ENCODE data around the gene FAM20C. TPM values are rescaled to one million over a fixed set of nuclear protein-coding genes. Genes with fewer than 3 reads are reported as not detected.

FAM20C gene
- total and polyA plus RNA-seq, 2 of the 8 experiments (the other 6 are each of a cell fraction or from before 2014, with no cell fraction given): 9.5 to 34.8 TPM

DNA sequence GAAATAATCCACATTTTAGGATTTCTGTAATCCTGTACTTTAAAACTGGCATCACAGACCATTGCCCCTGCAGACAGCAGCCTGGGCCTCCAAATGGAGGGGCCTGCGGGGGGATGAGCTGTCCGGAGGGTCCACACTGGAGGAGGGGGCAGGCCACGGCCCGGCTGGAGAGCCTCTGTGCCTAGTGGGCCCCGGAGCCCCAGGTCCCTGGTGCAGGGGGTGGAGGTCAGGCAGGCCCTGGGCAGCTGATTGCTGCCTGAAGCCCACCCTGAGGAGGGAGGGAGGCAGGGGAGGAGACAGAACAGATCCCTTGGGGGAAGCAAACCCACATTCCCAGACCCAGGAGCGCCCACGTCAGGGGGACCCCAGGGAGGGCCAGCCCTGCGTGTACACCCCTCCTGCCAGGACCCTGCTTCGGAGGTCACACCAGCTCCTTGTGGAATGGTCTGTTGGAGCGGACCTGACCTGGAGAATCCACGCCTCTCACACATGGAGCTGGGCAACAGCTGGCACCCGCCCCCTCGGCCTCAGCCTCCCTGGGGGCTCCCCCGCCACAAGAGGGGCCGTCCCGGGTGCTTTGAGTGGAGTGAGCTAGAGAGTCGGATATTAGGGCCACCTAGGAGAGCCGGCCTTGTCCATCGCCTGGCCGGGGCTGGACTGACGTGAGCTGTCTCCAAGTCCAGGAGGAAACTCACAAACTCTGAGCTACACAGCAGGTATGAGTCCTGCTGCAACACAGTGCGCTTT lies 12.2 kb upstream of the FAM20C start:
- no peak overlapping the region for H4K5ac ChIP-seq (ENCODE audit: insufficient read length, low read depth, low read length)
- no peak overlapping the region for H2BK15ac ChIP-seq (ENCODE audit: low read length)
- H3K18ac ChIP-seq (ENCODE audit: extremely low read depth, low read length): no peak overlapping the region
- no peak overlapping the region for H2AFZ ChIP-seq (ENCODE audit: low read length)
- H3K4me1 ChIP-seq (replicated peaks in 1 of 4; ENCODE audit: control insufficient read depth in 3 of 4, insufficient read depth in 4 of 4, low read length in 3 of 4): peaks cover 0 to 7% (median under 1%) of the 10 kb centered on the region in 4 experiments; a peak in 3 of 7 replicates
- H2BK12ac ChIP-seq (ENCODE audit: low read depth, low read length): no peak overlapping the region
- peaks cover 0 to 2% of the 10 kb centered on the region in 2 experiments for H4K20me1 ChIP-seq (replicated peaks in 1 of 2; ENCODE audit: control insufficient read depth in 1 of 2, insufficient read depth in 2 of 2, low read length in 2 of 2)
- 91% methylated on average over 19 of the region's 22 CpGs; no CpG with 5 or more reads in 1 of the 2 experiments for WGBS, 2 experiments (ENCODE audit: extremely low coverage in 1 of 2, insufficient coverage in 1 of 2, insufficient read length in 1 of 2, insufficient replicate concordance in 2 of 2, low coverage in 1 of 2, low lambda C conversion rate in 2 of 2, missing lambda C conversion rate in 1 of 2)
- no peak overlapping the region for H3K4me3 ChIP-seq (ENCODE audit: extremely low read depth in 1 of 4, insufficient read depth in 2 of 4, low read depth in 3 of 4, low read length in 4 of 4)
- no peak overlapping the region for H2BK20ac ChIP-seq (ENCODE audit: low read length)
- FAIRE-seq (no peak), DNase-seq (ENCODE audit: low read depth in 1 of 2, low spot score in 2 of 2) (no peak)
- no peak overlapping the region for H3K9ac ChIP-seq (replicated peaks in 1 of 4; ENCODE audit: extremely low read depth in 1 of 4, low read depth in 3 of 4, low read length in 3 of 4)
- no peak overlapping the region for H2AK5ac ChIP-seq (ENCODE audit: low read depth, low read length)
- no peak overlapping the region for H4K91ac ChIP-seq (replicated peaks; ENCODE audit: insufficient read length, low read length)
- no peak overlapping the region for H3K23ac ChIP-seq (ENCODE audit: insufficient read length)
- no peak overlapping the region for H3K56ac ChIP-seq (replicated peaks; ENCODE audit: insufficient read length, low read depth, low read length)
- no peak overlapping the region for H3K4ac ChIP-seq (replicated peaks; ENCODE audit: insufficient read length, low read depth, low read length)
- no peak for TF ChIP-seq POLR2AphosphoS5 (IDR thresholded peaks at IDR 0.05; ENCODE audit: low read depth, low read length)
- no peak for TF ChIP-seq TBP (IDR thresholded peaks at IDR 0.05; ENCODE audit: low read depth, low read length)
- TF ChIP-seq SP4 (IDR thresholded peaks at IDR 0.05; ENCODE audit: low read length): no peak
- TF ChIP-seq EZH2 (IDR thresholded peaks at IDR 0.05; ENCODE audit: low read depth, low read length, severe bottlenecking): no peak
- TF ChIP-seq RAD21 (IDR thresholded peaks at IDR 0.05 in 1 of 2, conservative IDR thresholded peaks at IDR 0.05 in 1 of 2; ENCODE audit: low read depth in 2 of 2, low read length in 2 of 2): no peak
- no peak for TF ChIP-seq HDAC6 (IDR thresholded peaks at IDR 0.05; ENCODE audit: low read depth, low read length)
- no peak for TF ChIP-seq CEBPB (IDR thresholded peaks at IDR 0.05; ENCODE audit: low read depth, low read length)
- no peak for TF ChIP-seq CTBP2 (IDR thresholded peaks at IDR 0.05; ENCODE audit: borderline replicate concordance, insufficient read depth, insufficient read length, low read length)
- no peaks in the 10 kb centered on the region for H3K36me3 ChIP-seq (ENCODE audit: control insufficient read depth in 2 of 4, insufficient read depth in 4 of 4, low read length in 3 of 4)
- no peaks in the 10 kb centered on the region for H3K27me3 ChIP-seq (replicated peaks in 1 of 4; ENCODE audit: control insufficient read depth in 3 of 4, extremely low read depth in 1 of 4, insufficient read depth in 3 of 4, low read length in 3 of 4)
- H3K4me2 ChIP-seq (ENCODE audit: insufficient read depth in 1 of 2, low read depth in 2 of 2, low read length in 2 of 2): no peak overlapping the region
- H2BK5ac ChIP-seq (ENCODE audit: low read depth, low read length): no peak overlapping the region
- no peaks in the 10 kb centered on the region for H3K79me2 ChIP-seq (ENCODE audit: control insufficient read depth in 1 of 2, insufficient read depth in 2 of 2, low read length in 2 of 2)
- no peak overlapping the region for H2BK120ac ChIP-seq (replicated peaks; ENCODE audit: low read depth, low read length)
- no peaks in the 10 kb centered on the region for H3K79me1 ChIP-seq (ENCODE audit: low read depth, low read length)
- no peaks in the 10 kb centered on the region for H3K23me2 ChIP-seq (ENCODE audit: low read depth, low read length)
- ChIA-PET POLR2A (ENCODE audit: partially characterized antibody) (interaction anchor here (1.8 kb wide), 1 partner anchor 8 kb away, joined by 6 read pairs; no protein-coding TSS in a partner anchor), CTCF (ENCODE audit: partially characterized antibody) (interaction anchor here (0.8 to 2.2 kb wide), 8 partner anchors 8 to 153 kb away, joined by 3 to 7 read pairs (median 4); no protein-coding TSS in a partner anchor)
- peak overlapping the region; percentile 71; the same call in 1 of the 2 replicates for H4K8ac ChIP-seq (ENCODE audit: extremely low read depth, insufficient read depth, low read length)
- no peaks in the 10 kb centered on the region for H3K9me3 ChIP-seq (ENCODE audit: insufficient read depth in 2 of 2, low read depth in 1 of 2, low read length in 1 of 2)
- H3K14ac ChIP-seq (ENCODE audit: insufficient read length): no peak overlapping the region
- no peak overlapping the region for H3K27ac ChIP-seq (ENCODE audit: low read depth, low read length)
